Heart left ventricle (tissue), 13 donors: ENCODE measurements around the gene DIRAS2.

Experiments used
- CTCF ChIP-seq, 12 donors: fragments of 200-600 bp; sonication (generic) in 4 of 12; IDR thresholded peaks; one replicate each; pipeline versions ENCODE4 v1.5.0 to v1.8.0; 2018 to 2022; ENCODE audit warnings: antibody characterized with exemption in 12 of 12, mild to moderate bottlenecking in 5 of 12
- POLR2A ChIP-seq, 2 donors: fragments of 450-650 bp; IDR thresholded peaks; one replicate each; pipeline ENCODE4 v1.6.1; 2017; ENCODE audit warnings: antibody characterized with exemption in 2 of 2, mild to moderate bottlenecking in 2 of 2, moderate library complexity in 2 of 2
- donor health status: ischemic (EF 13 %, LVEDD 7.1; RV severe dilation, severe dysfunction).
- donor health status: DM: no; HTN: yes; CAD: no.
- donor health status: DM: no; HTN: no; CAD: no.
- donor health status: ischemic (EF 25% LVEDD 6.9; RV normal size, moderate dysfunction).
- donor health status: ischemic (EF 25% LVEDD 5.7; RV mildly dilated, moderate dysfunction).
- donor health status: ischemic (EF 35%, LVEDD 5.7; RV mildly dilated, moderate dysfunction).
- donor health status: nonischemic (EF 11% LVEDD 7.7; RV severe dilation, severe dysfunction).
- donor health status: DM: yes; HTN: yes; CAD: no.
- donor health status: PGD.
- donor health status: ischemic (EF 29% LVEDD 5.4; RV normal size, mild dysfunction).
- donor health status: nonischemic (EF 23%, LVEDD 6.1; RV moderate dilation, normal function).

- no peak for TF ChIP-seq CTCF (IDR thresholded peaks at IDR 0.05)
- TF ChIP-seq POLR2A (IDR thresholded peaks at IDR 0.05), result no peak
These were observed 638 bp downstream of the DIRAS2 start for GRCh38 chr9:90641884-90642487.
